ENCODE data around the gene SRC.

- TF ChIP-seq SP1 (IDR thresholded peaks at IDR 0.05): no peak
- TF ChIP-seq SUZ12 (IDR thresholded peaks at IDR 0.05): no peak
- no peak for TF ChIP-seq HDGF (IDR thresholded peaks at IDR 0.05; ENCODE audit: borderline replicate concordance)
- TF ChIP-seq BHLHE40 (IDR thresholded peaks at IDR 0.05; ENCODE audit: borderline replicate concordance): no peak
- TF ChIP-seq ELF4 (IDR thresholded peaks at IDR 0.05): no peak
- TF ChIP-seq FOXM1 (IDR thresholded peaks at IDR 0.05; ENCODE audit: borderline replicate concordance): no peak
- no peak for TF ChIP-seq LEF1 (IDR thresholded peaks at IDR 0.05; ENCODE audit: borderline replicate concordance)
- TF ChIP-seq TARDBP (IDR thresholded peaks at IDR 0.05): no peak
Measured at GRCh38 chr20:37298190-37298939, 47.6 kb upstream of the SRC start.
